PC-3 (cell line): ENCODE results near the gene CAMK1G. TPM values are rescaled to one million over a fixed set of nuclear protein-coding genes. Genes with fewer than 3 reads are reported as not detected.

Experiments
- ATAC-seq: fragments of 200-7000 bp; cut with Tn5 transposase; 2 replicates; pipeline ENCODE4 v1.9.1; 2020; ENCODE audit warnings: mild to moderate bottlenecking, moderate library complexity
- BruUV-seq: library from RNA; stranded (reverse); fragments of 400-500 nt; replicated peaks from 2 replicates; lab custom pipeline; 2021; lab: Mats Ljungman, UMichigan
- CTCF ChIA-PET: fragments of 300-600 bp; sonication (Branson Sonifier 250); formaldehyde crosslinking; loops from one replicate; lab custom pipeline; 2022; ENCODE audit warnings: antibody characterized with exemption; lab: Charles Lee
- POLR2A ChIA-PET: fragments of 300-600 bp; sonication (Branson Sonifier 250); formaldehyde crosslinking; loops from one replicate; lab custom pipeline; 2022; ENCODE audit warnings: antibody characterized with exemption; ENCODE audit not compliant: unreplicated experiment; lab: Charles Lee
- DNase-seq: peaks from one replicate; pipeline ENCODE4 v3.0.0-alpha.2; 2015
- H2AFZ ChIP-seq: fragments of 300-600 bp; sonication (generic); 2 replicates; pipeline ENCODE4 v1.6.0; 2016; ENCODE audit warnings: antibody characterized with exemption, low read length
- H3F3A ChIP-seq: fragments of 300-600 bp; sonication (generic); one replicate; pipeline ENCODE4 v1.6.0; 2017; ENCODE audit warnings: antibody characterized with exemption, low read length, control low read depth, mild to moderate bottlenecking; ENCODE audit not compliant: unreplicated experiment
- H3K27ac ChIP-seq: fragments of 300-600 bp; sonication (generic); 2 replicates; pipeline ENCODE4 v1.5.1; 2016; ENCODE audit warnings: mild to moderate bottlenecking, low read length
- H3K27me3 ChIP-seq: fragments of 300-600 bp; sonication (generic); 2 replicates; pipeline ENCODE4 v1.6.1; 2016; ENCODE audit warnings: low read length, mixed read lengths
- H3K36me3 ChIP-seq: fragments of 300-600 bp; sonication (generic); 2 replicates; pipeline ENCODE4 v1.6.1; 2016; ENCODE audit warnings: low read depth, mixed run types, low read length, mixed read lengths
- H3K4me1 ChIP-seq: fragments of 300-600 bp; sonication (generic); 2 replicates; pipeline ENCODE4 v1.5.1; 2016; ENCODE audit warnings: low read length; ENCODE audit not compliant: insufficient read depth
- H3K4me2 ChIP-seq: fragments of 300-600 bp; sonication (generic); 2 replicates; pipeline ENCODE4 v1.6.0; 2016; ENCODE audit warnings: low read length
- H3K4me3 ChIP-seq: fragments of 300-600 bp; sonication (generic); 2 replicates; pipeline ENCODE4 v1.5.1; 2016; ENCODE audit warnings: mild to moderate bottlenecking, low read length, mixed read lengths
- H3K79me2 ChIP-seq: fragments of 300-600 bp; sonication (generic); 2 replicates; pipeline ENCODE4 v1.6.1; 2017; ENCODE audit warnings: low read length, mixed read lengths
- H3K9ac ChIP-seq: fragments of 300-600 bp; sonication (generic); 2 replicates; pipeline ENCODE4 v1.6.0; 2016; ENCODE audit warnings: mild to moderate bottlenecking, low read length
- H3K9me2 ChIP-seq: fragments of 300-600 bp; sonication (generic); replicated peaks from 2 replicates; pipeline ENCODE4 v1.6.1; 2016; ENCODE audit warnings: mixed run types, low read length, mixed read lengths
- H3K9me3 ChIP-seq: fragments of 300-600 bp; sonication (generic); 2 replicates; pipeline ENCODE4 v1.6.1; 2016; ENCODE audit warnings: low read length, mixed read lengths
- H4K20me1 ChIP-seq: fragments of 300-600 bp; sonication (generic); 2 replicates; pipeline ENCODE4 v1.6.1; 2016; ENCODE audit warnings: low read length, mixed read lengths
- CTCF ChIP-seq: fragments of 300-600 bp; sonication (generic); conservative IDR thresholded peaks from 2 replicates; pipeline ENCODE4 v1.5.1; 2017; ENCODE audit warnings: antibody characterized with exemption, low read depth, mild to moderate bottlenecking, low read length
- EZH2 ChIP-seq: fragments of 300-600 bp; sonication (generic); IDR thresholded peaks from one replicate; pipeline ENCODE4 v1.6.1; 2017; ENCODE audit warnings: antibody characterized with exemption, mild to moderate bottlenecking, low read length; ENCODE audit not compliant: unreplicated experiment
- EZH2phosphoT487 ChIP-seq: fragments of 300-600 bp; sonication (generic); IDR thresholded peaks from 2 replicates; pipeline ENCODE4 v1.6.1; 2018; ENCODE audit warnings: mild to moderate bottlenecking, antibody characterized with exemption, low read length, borderline replicate concordance
- intact Hi-C: fragments of 100-400 bp; cut with micrococcal nuclease; formaldehyde crosslinking; loops from 2 replicates; pipeline ENCODE4 v1.9.0; 2023
- total RNA-seq: library from RNA; depleted of rRNA; stranded (reverse); fragments of >200 nt; gene quantifications from 2 replicates; pipeline ENCODE4 v1.2.3, GENCODE V29; 2014

Gene CAMK1G
- total RNA-seq, 1 experiment from 2014 or later: not detected

GRCh38 chr1:209619696-209620486 lies 36.4 kb downstream of the CAMK1G start:
- no peaks in the 10 kb centered on the region for H3K4me1 ChIP-seq
- no peak overlapping the region for H2AFZ ChIP-seq
- no peak for TF ChIP-seq CTCF
- no peak for TF ChIP-seq EZH2
- TF ChIP-seq EZH2phosphoT487: no peak
- peaks cover 40% of the 10 kb centered on the region for H4K20me1 ChIP-seq
- no peaks in the 10 kb centered on the region for H3K9me3 ChIP-seq
- no peaks in the 10 kb centered on the region for H3K79me2 ChIP-seq
- peaks cover 100% of the 10 kb centered on the region for H3K36me3 ChIP-seq
- ChIA-PET POLR2A (no interaction called here), CTCF (interaction anchor here (1.0 kb wide), 1 partner anchor 50 kb away, joined by 4 read pairs; no protein-coding TSS in a partner anchor)
- BruUV-seq: no TSS peak
- H3K9me2 ChIP-seq: no peaks in the 10 kb centered on the region
- DNase-seq (no peak), ATAC-seq (no peak)
- no peak overlapping the region for H3K4me2 ChIP-seq
- no peaks in the 10 kb centered on the region for H3K27me3 ChIP-seq
- H3F3A ChIP-seq: peaks cover 21% of the 10 kb centered on the region
- H3K27ac ChIP-seq: no peak overlapping the region
- H3K9ac ChIP-seq: no peak overlapping the region
- intact Hi-C loops: loop anchor here (2.0 kb wide), 1 partner anchor 17 kb away; no protein-coding TSS in a partner anchor
- H3K4me3 ChIP-seq: no peak overlapping the region

- intact Hi-C loops: loop anchor here (2.0 kb wide), 1 partner anchor 18 kb away; no protein-coding TSS in a partner anchor
- H3K27me3 ChIP-seq: no peaks in the 10 kb centered on the region
- ATAC-seq (no peak), DNase-seq (no peak)
- H2AFZ ChIP-seq: no peak overlapping the region
- H4K20me1 ChIP-seq: peaks cover 45% of the 10 kb centered on the region
- CTCF ChIA-PET: interaction anchor here (1.0 kb wide), 1 partner anchor 51 kb away, joined by 4 read pairs; no protein-coding TSS in a partner anchor
- no peak overlapping the region for H3K27ac ChIP-seq
- BruUV-seq: no TSS peak
- H3F3A ChIP-seq: peaks cover 19% of the 10 kb centered on the region
- no peak overlapping the region for H3K4me2 ChIP-seq
- no peaks in the 10 kb centered on the region for H3K4me1 ChIP-seq
- TF ChIP-seq EZH2 (no peak), CTCF (no peak), EZH2phosphoT487 (no peak)
- no peaks in the 10 kb centered on the region for H3K9me3 ChIP-seq
- POLR2A ChIA-PET: no interaction called here
- no peaks in the 10 kb centered on the region; the same call in 1 of the 2 replicates for H3K79me2 ChIP-seq
- H3K36me3 ChIP-seq: peaks cover 100% of the 10 kb centered on the region
- no peak overlapping the region for H3K9ac ChIP-seq
- no peaks in the 10 kb centered on the region for H3K9me2 ChIP-seq
- no peak overlapping the region for H3K4me3 ChIP-seq
These were observed 37.0 kb downstream of the CAMK1G start for GRCh38 chr1:209620487-209620884.
